ENCODE measurements around the gene SORBS1. TPM values are rescaled to one million over a fixed set of nuclear protein-coding genes. Genes with fewer than 3 reads are reported as not detected.

The SORBS1 gene
- total and polyA plus RNA-seq, 8 donors = 11.4 to 25.6 (median 16.8) TPM

DNA sequence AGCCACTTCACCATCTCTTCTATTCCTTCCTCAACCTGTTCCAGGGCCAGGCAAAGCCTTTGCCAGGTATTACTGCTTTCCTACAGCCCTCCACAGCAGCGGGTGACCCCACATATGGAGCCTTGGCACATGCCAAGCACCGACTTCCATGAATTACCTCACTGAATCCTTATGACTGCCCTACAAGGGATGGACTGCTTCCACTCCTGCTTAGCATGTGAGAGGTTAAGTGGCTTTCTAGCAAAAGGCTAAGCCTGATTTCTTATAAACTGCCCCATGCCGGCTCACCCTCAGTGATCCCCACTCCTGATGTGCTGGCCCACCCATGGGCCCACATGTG is 226.4 kb downstream of the SORBS1 start:
- intact Hi-C loops (cut with DNase I) = no loop called here
- TF ChIP-seq, protein P1, sequence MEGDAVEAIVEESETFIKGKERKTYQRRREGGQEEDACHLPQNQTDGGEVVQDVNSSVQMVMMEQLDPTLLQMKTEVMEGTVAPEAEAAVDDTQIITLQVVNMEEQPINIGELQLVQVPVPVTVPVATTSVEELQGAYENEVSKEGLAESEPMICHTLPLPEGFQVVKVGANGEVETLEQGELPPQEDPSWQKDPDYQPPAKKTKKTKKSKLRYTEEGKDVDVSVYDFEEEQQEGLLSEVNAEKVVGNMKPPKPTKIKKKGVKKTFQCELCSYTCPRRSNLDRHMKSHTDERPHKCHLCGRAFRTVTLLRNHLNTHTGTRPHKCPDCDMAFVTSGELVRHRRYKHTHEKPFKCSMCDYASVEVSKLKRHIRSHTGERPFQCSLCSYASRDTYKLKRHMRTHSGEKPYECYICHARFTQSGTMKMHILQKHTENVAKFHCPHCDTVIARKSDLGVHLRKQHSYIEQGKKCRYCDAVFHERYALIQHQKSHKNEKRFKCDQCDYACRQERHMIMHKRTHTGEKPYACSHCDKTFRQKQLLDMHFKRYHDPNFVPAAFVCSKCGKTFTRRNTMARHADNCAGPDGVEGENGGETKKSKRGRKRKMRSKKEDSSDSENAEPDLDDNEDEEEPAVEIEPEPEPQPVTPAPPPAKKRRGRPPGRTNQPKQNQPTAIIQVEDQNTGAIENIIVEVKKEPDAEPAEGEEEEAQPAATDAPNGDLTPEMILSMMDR (IDR thresholded peaks at IDR 0.05) = no peak
- Histone ChIP-seq H3K27ac (peak overlapping the region in 1 of 4 donors; percentile 33), H3K36me3 (no peaks in the 10 kb centered on the region), H3K4me3 (no peak overlapping the region), H3K9me3 (no peaks in the 10 kb centered on the region), H3K4me1 (peaks cover 0 to 5% (median 0%) of the 10 kb centered on the region in 3 donors), H3K27me3 (no peaks in the 10 kb centered on the region)
- WGBS, 2 donors = 73 to 76% methylated on average over 3 of the region's 3 CpGs
- ATAC-seq (no peak), DNase-seq (no peak), FAIRE-seq (no peak)

DNA sequence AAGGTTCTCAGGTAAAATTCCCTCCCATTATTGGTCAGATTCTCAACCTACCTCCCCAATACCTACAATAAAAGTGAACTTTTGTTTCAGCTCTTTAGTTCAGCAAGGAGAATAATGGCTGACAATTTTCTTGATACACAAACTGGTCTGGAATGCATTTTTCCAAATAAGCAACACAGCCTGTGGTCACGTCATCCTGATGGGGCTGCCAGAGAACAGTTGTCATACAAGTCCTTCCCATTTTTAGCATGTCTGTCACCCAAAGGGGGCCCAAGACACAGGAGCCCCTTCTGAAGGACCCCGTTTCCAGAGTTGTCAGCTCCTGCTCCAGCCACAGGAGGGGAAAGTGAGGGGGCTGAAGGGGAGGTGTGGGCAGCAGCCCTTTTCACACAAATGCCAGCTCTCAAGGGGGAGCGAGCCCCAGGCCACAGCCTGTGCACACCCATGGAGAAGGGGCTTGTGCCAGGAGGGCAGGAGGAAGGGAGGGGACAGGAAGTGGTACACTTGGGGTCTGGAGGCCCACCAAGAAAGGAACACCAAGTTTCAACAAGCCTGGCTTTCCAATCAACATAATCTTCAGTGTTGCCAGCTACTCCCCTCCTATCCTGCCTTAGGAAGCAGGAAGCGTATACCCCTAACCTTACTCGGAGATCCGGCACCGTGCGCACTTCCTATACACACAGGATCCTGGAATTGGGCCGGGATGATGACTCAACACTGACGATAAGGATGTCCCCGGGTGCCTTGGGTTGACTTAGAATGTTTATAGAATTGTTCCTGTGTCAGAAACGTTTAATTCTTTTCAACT is 227.0 kb downstream of the SORBS1 start:
- TF ChIP-seq, protein P1 (IDR thresholded peaks at IDR 0.05) = no peak
- FAIRE-seq (no peak), DNase-seq (no peak), ATAC-seq (peak in 3 of 4 donors; percentile 33 to 54 (median 51))
- H3K27me3 ChIP-seq = no peaks in the 10 kb centered on the region
- no peaks in the 10 kb centered on the region for H3K9me3 ChIP-seq
- no peak overlapping the region for H3K4me3 ChIP-seq
- intact Hi-C loops (cut with DNase I) = no loop called here
- no peaks in the 10 kb centered on the region for H3K36me3 ChIP-seq
- H3K27ac ChIP-seq = peak overlapping the region in 2 of 4 donors; percentile 19 to 53
- WGBS, 2 donors = 76% methylated on average over 12 of the region's 12 CpGs
- H3K4me1 ChIP-seq = peaks cover 0 to 5% (median 0%) of the 10 kb centered on the region in 3 donors

DNA sequence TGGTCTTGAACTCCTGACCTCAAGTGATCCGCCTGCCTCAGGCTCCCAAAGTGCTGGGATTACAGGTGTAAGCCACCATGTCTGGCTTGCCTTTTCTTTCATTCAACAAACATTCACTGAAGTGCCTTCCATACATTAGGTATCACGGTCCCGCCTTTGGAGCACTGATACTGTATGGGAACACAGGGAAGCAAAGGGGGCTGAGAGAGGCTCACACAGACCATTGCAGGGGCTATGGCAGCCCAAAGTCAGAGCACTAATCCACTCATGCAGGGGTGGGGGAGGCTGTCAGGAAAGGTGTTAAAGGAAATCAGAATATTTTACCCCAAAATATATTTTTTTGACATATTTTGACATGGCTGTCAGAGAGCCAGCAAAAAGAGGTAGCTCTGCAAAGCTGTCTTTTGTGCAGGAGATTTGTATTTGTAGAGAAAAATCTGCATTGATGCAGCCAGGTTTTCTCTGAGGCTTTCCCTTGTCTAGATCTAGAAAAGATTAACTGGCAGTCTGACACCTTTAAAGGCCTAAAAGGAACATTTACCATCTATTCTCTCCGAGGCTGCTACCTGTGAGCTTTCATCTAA is 228.4 kb downstream of the SORBS1 start:
- Histone ChIP-seq H3K36me3 (no peaks in the 10 kb centered on the region), H3K27ac (no peak overlapping the region), H3K4me3 (no peak overlapping the region), H3K9me3 (no peaks in the 10 kb centered on the region), H3K27me3 (no peaks in the 10 kb centered on the region), H3K4me1 (peaks cover 0 to 5% (median 0%) of the 10 kb centered on the region in 3 donors)
- 97 to 98% methylated on average over 4 of the region's 4 CpGs for WGBS, 2 donors
- no peak for FAIRE-seq
- TF ChIP-seq, protein P1 (IDR thresholded peaks at IDR 0.05) = no peak
- no peak for DNase-seq
- intact Hi-C loops (cut with DNase I) = no loop called here
- ATAC-seq = no peak

DNA sequence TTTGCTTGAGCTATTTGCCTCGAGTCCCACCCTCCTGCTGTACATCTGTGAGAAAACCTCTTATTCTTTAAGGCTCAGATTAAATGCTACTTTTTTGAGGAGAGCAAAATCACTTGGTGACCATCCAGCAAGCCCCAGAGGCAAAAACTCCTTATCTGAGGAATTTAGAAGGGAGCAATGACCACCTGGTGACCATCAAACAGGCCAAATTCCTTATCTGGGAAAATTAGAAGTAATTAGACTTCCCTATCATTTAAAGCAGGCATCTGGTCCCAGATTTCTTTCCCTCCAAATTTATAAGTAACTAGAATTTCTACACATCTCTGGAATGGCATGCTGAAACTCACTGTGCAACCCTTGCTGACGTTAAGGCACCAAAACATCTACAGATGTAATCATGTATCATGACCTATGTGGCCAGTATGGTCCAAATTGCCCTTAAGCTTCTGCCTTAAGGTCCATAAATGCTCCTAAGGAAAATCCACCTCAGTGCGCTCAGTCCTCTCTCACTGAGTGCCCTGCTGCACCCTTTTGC is 229.5 kb downstream of the SORBS1 start:
- no peak for DNase-seq
- FAIRE-seq = no peak
- H3K27ac ChIP-seq = no peak overlapping the region
- WGBS, 2 donors = 85 to 92% methylated on average over 3 of the region's 3 CpGs
- H3K4me1 ChIP-seq = peaks cover 0 to 5% (median 0%) of the 10 kb centered on the region in 3 donors
- H3K27me3 ChIP-seq = no peaks in the 10 kb centered on the region
- H3K36me3 ChIP-seq = no peaks in the 10 kb centered on the region
- no peaks in the 10 kb centered on the region for H3K9me3 ChIP-seq
- ATAC-seq = no peak
- TF ChIP-seq, protein P1 (IDR thresholded peaks at IDR 0.05) = no peak
- H3K4me3 ChIP-seq = no peak overlapping the region
- intact Hi-C loops (cut with DNase I) = no loop called here

Measured in pancreas (tissue), 10 donors.